Measurements from ENCODE around the gene ECHDC1.

Gene ECHDC1

GRCh38 chr6:127282184-127282583, 61.2 kb downstream of the ECHDC1 start:
- H3K4me3 ChIP-seq (ENCODE audit: low read depth, low read length), result no peak overlapping the region
- TF ChIP-seq, protein P1, sequence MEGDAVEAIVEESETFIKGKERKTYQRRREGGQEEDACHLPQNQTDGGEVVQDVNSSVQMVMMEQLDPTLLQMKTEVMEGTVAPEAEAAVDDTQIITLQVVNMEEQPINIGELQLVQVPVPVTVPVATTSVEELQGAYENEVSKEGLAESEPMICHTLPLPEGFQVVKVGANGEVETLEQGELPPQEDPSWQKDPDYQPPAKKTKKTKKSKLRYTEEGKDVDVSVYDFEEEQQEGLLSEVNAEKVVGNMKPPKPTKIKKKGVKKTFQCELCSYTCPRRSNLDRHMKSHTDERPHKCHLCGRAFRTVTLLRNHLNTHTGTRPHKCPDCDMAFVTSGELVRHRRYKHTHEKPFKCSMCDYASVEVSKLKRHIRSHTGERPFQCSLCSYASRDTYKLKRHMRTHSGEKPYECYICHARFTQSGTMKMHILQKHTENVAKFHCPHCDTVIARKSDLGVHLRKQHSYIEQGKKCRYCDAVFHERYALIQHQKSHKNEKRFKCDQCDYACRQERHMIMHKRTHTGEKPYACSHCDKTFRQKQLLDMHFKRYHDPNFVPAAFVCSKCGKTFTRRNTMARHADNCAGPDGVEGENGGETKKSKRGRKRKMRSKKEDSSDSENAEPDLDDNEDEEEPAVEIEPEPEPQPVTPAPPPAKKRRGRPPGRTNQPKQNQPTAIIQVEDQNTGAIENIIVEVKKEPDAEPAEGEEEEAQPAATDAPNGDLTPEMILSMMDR (IDR thresholded peaks at IDR 0.05; ENCODE audit: low read depth, low read length), result no peak

DNA sequence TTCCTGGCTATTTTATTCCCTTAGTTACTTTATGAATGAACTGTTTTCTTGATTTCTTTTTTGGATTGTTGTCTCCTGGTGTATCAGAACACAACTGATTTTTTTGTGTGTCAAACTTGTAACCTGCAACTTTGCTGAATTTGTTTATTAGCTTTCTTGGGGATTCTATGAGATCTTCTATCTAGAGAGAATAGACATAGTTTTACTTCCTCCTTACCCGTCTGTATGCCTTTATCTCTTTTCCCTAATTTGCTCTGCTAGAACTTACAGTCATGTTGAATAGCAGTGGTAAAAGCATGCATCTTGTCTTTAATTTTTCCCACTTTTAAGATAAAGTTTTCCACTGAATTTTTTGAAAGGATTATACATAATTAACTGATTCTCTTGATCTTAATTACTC, 63.6 kb downstream of the ECHDC1 start:
- H3K4me3 ChIP-seq (ENCODE audit: low read depth, low read length), result no peak overlapping the region
- TF ChIP-seq, protein P1 (IDR thresholded peaks at IDR 0.05; ENCODE audit: low read depth, low read length), result no peak

DNA sequence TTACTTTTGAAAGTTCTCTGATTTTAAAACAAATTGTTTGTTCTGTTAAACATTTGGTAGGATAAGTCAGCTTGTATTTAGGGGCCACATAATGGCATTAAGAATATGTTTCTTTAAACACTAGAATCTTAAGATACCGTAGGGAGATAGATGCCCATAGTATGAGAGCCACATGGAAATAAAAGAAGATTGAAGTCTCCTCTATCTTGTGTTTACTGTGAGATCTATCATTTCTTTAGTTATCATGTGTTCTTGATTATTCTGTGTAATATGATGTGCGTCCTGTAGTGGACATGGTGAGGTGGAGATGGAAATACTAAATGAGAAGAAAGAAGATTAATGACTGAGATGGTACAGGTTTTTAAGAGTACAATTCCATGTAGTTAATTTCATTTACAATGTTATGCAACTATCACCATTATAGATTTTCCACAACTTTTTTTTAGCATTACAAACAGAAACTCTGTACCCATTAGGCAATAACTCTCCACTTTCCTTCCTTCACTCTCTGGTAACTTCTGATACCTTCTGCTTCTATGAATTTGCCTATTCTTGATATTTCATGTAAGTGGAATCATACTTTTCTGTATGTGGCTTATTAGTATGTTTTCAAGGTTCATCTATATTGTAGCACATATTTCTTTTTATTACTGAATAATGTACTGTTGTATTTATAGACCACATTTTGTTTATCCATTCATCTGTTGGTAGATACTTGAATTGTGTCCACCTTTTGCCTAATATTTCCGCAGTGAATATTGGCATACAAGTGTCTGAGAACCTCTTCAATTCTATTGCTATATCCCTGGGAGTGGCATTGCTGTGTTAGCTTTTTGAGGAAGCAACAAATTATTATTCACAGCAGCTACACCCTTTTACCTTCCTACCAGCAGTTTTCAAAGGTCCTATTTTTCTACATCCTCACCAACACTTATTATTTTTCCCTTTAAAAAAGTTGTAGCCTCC, 65.2 kb downstream of the ECHDC1 start:
- H3K4me3 ChIP-seq (ENCODE audit: low read depth, low read length), result no peak overlapping the region
- TF ChIP-seq, protein P1 (IDR thresholded peaks at IDR 0.05; ENCODE audit: low read depth, low read length), result no peak

DNA sequence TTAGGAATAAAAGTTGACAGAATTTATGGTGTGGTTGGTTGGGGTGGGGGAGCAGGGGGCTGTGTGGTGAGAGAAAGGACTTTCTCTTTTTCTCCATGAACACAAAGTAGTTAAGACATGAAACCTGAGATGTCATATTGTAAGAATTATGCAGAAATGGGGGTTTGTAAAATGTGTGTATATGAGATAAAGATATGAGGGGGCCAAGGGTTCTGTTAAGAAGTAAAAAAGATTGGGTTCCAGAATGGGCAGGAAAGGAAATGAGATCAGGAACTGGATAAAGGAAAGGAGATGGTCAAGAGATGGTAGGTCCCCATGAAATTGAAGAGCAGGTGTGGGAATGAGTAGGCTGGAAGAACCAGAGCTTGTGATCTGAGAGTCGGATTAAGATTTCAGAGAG, 67.1 kb downstream of the ECHDC1 start:
- TF ChIP-seq, protein P1 (IDR thresholded peaks at IDR 0.05; ENCODE audit: low read depth, low read length), result no peak
- no peak overlapping the region for H3K4me3 ChIP-seq (ENCODE audit: low read depth, low read length)

GRCh38 chr6:127273499-127273898, 69.9 kb downstream of the ECHDC1 start:
- no peak overlapping the region for H3K4me3 ChIP-seq (ENCODE audit: low read depth, low read length)
- TF ChIP-seq, protein P1 (IDR thresholded peaks at IDR 0.05; ENCODE audit: low read depth, low read length), result no peak

DNA sequence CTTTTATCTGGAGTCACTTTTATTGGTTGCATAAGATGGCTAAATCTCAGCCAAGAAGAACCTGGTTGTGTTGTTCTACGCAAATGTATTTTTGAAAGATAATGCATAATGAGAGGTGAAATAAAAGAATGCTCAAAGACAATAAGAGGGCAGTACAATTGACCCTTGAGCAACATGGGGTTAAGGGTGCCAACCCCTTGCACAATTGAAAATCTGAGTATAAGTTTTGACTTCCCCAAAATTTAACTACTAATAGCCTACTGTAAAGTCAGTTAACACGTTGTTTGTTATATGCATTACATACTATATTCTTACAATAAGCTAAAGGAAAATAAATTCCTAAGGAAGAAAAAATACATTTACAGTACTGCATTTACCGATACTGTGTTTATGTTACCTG, 70.8 kb downstream of the ECHDC1 start:
- H3K4me3 ChIP-seq (ENCODE audit: low read depth, low read length), result no peak overlapping the region
- TF ChIP-seq, protein P1 (IDR thresholded peaks at IDR 0.05; ENCODE audit: low read depth, low read length), result no peak

All from WI38 (cell line).